Progenitor cell of endocrine pancreas (in vitro differentiated cells): Measurements from ENCODE around the gene SEMA3F. TPM values are rescaled to one million over a fixed set of nuclear protein-coding genes. Genes with fewer than 3 reads are reported as not detected.

Experiments used
- DNase-seq: peaks from one replicate; pipeline ENCODE4 v3.0.0; 2021; ENCODE audit warnings: low spot score; ENCODE audit not compliant: unreplicated experiment
- H3K27ac Mint-ChIP-seq: 2 replicates; pipeline ENCODE4 v1.8.0; 2021; ENCODE audit warnings: mild to moderate bottlenecking, moderate library complexity, mixed read lengths
- H3K27me3 Mint-ChIP-seq: 2 replicates; pipeline ENCODE4 v1.8.0; 2021; ENCODE audit warnings: mixed read lengths
- H3K36me3 Mint-ChIP-seq: 2 replicates; pipeline ENCODE4 v1.8.0; 2022; ENCODE audit warnings: mixed read lengths; ENCODE audit not compliant: insufficient read depth
- H3K4me1 Mint-ChIP-seq: 2 replicates; pipeline ENCODE4 v1.8.0; 2021; ENCODE audit warnings: low read depth, mixed read lengths
- H3K4me3 Mint-ChIP-seq: 2 replicates; pipeline ENCODE4 v1.8.0; 2021; ENCODE audit warnings: low read depth, mild to moderate bottlenecking, moderate library complexity, mixed read lengths
- H3K9me3 Mint-ChIP-seq: 2 replicates; pipeline ENCODE4 v1.8.0; 2021; ENCODE audit warnings: low read depth, mixed read lengths
- CTCF ChIP-seq: fragments of 200-600 bp; sonication (generic); IDR thresholded peaks from one replicate; pipeline ENCODE4 v1.5.0; 2021; ENCODE audit warnings: antibody characterized with exemption, mild to moderate bottlenecking; ENCODE audit not compliant: unreplicated experiment
- total RNA-seq: library from RNA; stranded (reverse); gene quantifications from 2 replicates; pipeline ENCODE4 v1.2.1, GENCODE V29; 2021

SEMA3F gene
- total RNA-seq, 1 donor from 2014 or later: 23.6 TPM

- Mint-ChIP-seq H3K27ac (no peak overlapping the region), H3K36me3 (peaks cover 21% of the 10 kb centered on the region), H3K4me3 (no peak overlapping the region), H3K9me3 (no peaks in the 10 kb centered on the region), H3K4me1 (peaks cover 14% of the 10 kb centered on the region), H3K27me3 (no peaks in the 10 kb centered on the region)
- TF ChIP-seq CTCF: no peak
- no peak for DNase-seq
Measured at GRCh38 chr3:50119786-50120185, 35.3 kb upstream of the SEMA3F start.

GRCh38 chr3:50120364-50121071 is 34.6 kb upstream of the SEMA3F start:
- no peak for TF ChIP-seq CTCF
- Mint-ChIP-seq H3K27me3 (no peaks in the 10 kb centered on the region), H3K36me3 (peaks cover 17% of the 10 kb centered on the region), H3K9me3 (no peaks in the 10 kb centered on the region), H3K27ac (peak overlapping the region; percentile 62), H3K4me1 (peaks cover 15% of the 10 kb centered on the region), H3K4me3 (no peak overlapping the region)
- no peak for DNase-seq

- Mint-ChIP-seq H3K4me3 (no peak overlapping the region), H3K9me3 (no peaks in the 10 kb centered on the region), H3K27ac (peak overlapping the region; percentile 62), H3K36me3 (peaks cover 11% of the 10 kb centered on the region), H3K27me3 (no peaks in the 10 kb centered on the region), H3K4me1 (peaks cover 23% of the 10 kb centered on the region)
- TF ChIP-seq CTCF: peak; percentile 86
- peak; percentile 55 for DNase-seq
Measured at GRCh38 chr3:50121072-50122032, 33.8 kb upstream of the SEMA3F start.

GRCh38 chr3:50122071-50122470 is 33.1 kb upstream of the SEMA3F start:
- Mint-ChIP-seq H3K36me3 (peaks cover 6% of the 10 kb centered on the region), H3K4me3 (no peak overlapping the region), H3K4me1 (peaks cover 25% of the 10 kb centered on the region), H3K27ac (no peak overlapping the region), H3K9me3 (no peaks in the 10 kb centered on the region), H3K27me3 (no peaks in the 10 kb centered on the region)
- no peak for DNase-seq
- TF ChIP-seq CTCF: no peak

GRCh38 chr3:50122661-50123391 is 32.3 kb upstream of the SEMA3F start:
- no peak overlapping the region for H3K4me3 Mint-ChIP-seq
- no peak for DNase-seq
- no peak for TF ChIP-seq CTCF
- peaks cover 26% of the 10 kb centered on the region for H3K4me1 Mint-ChIP-seq
- peak overlapping the region; percentile 82 for H3K27ac Mint-ChIP-seq
- H3K27me3 Mint-ChIP-seq: no peaks in the 10 kb centered on the region
- peaks cover 4% of the 10 kb centered on the region for H3K36me3 Mint-ChIP-seq
- H3K9me3 Mint-ChIP-seq: no peaks in the 10 kb centered on the region
